IPS DF 19.7 (cell line): ENCODE results near the gene FLRT2.

Experiments
- DNase-seq: peaks from one replicate; pipeline ENCODE4 v3.0.0-alpha.2; 2013; ENCODE audit warnings: low read depth, low spot score

Gene FLRT2

DNA sequence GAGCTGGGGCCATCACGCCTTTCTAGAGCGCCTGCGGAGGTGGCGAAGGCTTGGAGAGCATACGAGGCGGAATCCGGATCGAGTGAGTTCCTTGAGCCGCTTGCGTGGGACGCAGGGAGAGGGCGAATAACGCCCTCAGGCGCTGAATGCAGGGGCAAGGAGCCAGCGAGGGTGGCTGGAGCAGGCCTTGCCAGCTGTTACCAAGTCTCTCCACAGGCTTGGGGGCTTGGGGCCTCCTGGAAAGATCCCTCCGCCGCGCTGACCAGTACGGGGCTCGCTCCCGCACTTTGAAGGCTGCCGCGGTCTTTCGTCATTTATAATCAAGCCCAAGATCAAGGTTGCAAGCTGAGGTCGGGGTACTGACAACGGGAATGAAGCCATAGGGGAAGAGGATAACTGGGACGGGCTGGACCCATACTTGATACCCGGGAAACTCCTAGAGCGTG is 1.2 kb downstream of the FLRT2 start:
- no peak for DNase-seq

- peak; percentile 68 for DNase-seq
Measured at GRCh38 chr14:85531587-85532373, 1.8 kb downstream of the FLRT2 start.

DNA sequence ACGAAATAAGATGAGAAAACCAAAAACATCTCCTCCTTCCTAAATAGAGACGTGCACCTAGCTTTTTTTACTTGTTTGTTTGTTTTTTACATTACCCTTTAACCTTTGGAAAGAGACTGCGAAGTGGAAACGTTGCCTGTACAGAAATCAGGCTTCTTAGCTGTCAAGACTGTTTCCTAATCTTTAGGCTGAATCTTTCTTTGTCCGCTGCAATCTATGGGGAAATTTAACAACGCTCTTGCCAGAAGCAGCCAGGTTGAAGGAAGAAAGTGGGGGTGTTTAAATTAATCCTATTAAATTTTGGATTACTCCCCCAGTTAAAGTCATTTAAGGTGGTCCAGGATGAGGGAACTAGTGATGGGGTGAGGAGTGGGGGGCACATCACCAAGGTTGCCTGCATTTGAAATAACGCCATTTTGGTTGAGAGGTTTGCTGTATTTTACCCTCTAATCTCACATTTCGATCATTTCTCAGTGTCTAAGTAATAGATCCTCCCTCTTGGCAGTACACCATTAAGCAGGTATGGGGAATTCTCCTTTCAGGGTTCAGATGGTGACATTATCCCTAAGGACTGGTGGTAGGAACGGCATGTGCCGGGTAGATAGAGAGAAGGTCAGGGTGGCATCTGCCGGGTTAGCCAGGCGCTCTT is 2.6 kb downstream of the FLRT2 start:
- DNase-seq = no peak

DNA sequence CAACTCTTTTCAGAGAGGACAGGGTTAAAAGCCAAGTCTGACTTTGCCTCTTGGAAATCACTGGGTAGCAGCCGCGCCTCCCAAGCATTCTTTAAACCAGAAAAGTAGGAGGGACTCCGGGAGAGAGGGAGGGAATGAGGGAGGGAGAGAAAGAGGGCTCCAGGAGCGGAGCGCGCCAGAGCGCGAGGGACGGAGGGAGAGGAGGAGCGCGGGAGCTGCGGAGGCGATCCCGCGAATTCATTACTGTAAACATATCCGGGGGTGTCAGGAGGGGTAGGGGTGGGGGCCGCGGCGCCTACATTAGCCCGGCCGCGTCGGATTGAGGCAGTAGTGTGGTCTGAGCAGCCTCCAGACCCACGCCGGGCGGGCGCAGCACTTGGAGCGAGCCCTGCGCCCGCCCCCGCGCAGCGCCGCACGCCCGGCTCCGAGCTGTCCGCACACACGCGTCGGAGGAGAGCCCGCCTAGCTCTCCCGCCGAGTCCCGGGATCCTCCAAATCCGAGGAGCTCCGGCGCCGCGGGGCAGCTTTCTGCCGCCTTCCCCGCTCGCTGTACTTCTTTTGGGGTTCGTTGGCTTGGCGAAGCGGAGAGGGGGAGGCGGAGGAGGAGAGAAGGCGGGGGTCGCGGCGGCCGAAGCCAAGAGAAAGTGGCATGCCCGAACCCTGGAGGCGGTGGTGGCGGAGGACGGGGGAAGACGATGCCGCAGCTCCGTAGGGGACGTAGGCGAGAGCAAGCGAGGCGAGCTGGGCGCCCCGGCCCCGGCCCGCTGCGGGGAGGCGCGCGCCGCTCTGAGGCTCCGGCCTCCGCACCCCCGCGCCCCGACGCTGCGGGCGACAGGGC is 3.3 kb downstream of the FLRT2 start:
- DNase-seq = peak; percentile 87

DNA sequence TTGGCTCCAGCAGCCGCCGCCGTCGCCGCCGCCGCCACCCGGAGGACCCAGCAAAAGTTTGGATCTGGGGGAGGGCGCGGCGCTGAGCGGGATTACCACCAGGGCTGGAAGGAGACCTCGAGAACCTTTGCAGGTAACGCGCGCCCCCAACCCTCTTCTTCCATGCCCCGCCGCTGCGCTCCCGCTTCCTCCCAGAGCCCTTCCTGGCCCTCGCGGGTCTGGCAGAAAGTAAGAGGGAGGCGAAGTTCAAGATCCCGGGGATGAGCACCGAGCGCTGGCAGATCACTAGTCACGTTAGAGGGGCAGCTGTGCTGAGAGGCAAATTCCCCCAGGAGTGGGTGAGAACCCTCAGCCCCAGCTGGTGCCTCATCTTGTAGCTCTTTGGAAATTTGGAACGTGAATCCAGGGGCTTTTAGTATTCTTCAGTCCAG is 3.9 kb downstream of the FLRT2 start:
- DNase-seq = no peak

GRCh38 chr14:85534458-85535293 is 4.7 kb downstream of the FLRT2 start:
- no peak for DNase-seq

DNA sequence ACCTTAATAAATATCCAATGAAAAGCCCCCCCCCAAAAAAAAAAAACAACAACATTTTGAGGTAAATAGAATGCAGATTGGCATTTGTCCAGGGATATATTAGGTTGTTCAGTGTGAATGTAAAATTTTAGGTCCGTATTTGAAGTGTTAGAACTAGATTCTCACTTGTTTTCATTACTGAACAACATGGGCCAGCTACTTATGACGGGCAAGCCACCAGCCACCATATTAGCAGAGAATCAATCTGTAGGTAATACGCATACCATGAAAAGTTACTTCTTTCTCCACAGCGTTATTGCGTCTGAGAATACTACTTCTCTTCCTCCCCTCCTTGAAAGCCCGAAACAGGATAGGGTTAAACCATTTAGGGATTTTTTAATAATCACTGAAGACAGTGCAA is 5.4 kb downstream of the FLRT2 start:
- DNase-seq = no peak

GRCh38 chr14:85535991-85536832 is 6.3 kb downstream of the FLRT2 start:
- no peak for DNase-seq

GRCh38 chr14:85536833-85537190 is 6.9 kb downstream of the FLRT2 start:
- DNase-seq = no peak

DNA sequence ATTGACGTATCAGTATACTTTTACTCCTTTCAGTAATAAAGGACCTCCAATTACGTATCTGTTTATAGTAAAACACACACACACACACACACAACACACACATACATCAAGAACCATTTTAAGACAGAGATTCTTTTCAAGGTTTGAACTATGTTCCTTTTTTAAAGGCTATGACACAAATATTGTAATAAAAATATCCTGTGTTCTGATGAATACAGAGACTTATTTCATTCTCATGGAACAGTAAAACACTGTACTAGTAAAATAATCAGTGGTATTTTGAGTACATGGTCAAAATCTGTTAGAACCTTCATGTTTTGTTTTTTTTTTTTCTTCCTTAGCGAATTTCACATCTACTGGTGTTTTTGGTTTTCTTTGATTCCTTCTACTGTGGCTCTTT is 7.6 kb downstream of the FLRT2 start:
- no peak for DNase-seq

DNA sequence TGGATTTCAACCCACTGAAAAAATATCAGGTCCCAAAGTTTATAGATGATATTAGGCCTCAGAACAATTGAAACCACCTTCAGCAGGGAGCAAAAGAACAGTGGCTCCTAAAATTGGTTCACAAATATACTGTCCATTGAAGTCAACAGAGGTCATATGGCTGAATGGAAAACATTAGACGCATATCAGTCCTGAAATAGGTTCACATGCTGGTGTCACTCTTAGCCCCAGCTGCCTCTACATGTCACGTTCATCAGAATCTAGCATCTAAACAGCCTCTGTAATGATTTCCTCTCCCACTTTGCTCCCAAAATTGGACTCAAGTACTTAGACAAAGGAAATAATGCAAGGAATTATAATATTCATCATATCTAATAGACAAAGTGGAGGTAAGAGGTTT is 8.7 kb downstream of the FLRT2 start:
- DNase-seq = no peak

DNA sequence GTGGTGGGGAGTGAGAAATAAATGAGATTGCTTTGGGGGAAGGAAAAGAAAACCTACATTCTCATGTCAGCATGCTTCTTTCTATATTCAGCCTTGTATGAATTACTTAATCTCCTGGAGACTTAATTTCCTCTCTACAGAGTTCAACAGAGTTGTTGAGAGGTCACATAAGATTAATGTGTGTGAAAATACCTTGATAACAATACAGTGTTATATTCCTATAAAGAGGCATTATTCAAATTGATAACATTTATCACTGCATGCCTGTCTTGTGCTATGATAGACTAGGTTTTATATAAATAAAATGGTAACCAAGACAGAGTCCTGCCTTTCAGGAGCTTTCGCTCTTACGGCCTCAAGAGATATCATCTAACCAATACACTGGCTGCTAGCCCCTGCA is 9.6 kb downstream of the FLRT2 start:
- no peak for DNase-seq

DNA sequence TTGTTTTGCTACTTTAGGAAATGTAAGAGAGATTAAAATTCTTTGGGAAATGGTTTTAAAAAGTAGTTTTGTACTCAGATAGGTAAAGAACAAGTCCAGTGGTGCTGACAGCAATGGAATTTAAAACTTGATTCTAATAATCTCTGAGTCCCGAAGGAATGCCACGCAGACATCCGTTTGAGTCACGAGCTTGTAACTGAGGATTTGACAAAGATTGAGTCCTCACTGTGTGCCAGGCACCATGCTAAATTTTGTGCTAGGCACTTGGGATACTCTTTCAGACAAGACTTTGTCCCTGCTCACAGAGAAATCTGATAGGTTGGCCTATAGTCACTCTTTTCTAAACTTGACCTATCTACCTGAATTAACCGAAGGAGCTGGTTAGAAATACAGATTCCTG is 12.7 kb downstream of the FLRT2 start:
- DNase-seq = no peak

DNA sequence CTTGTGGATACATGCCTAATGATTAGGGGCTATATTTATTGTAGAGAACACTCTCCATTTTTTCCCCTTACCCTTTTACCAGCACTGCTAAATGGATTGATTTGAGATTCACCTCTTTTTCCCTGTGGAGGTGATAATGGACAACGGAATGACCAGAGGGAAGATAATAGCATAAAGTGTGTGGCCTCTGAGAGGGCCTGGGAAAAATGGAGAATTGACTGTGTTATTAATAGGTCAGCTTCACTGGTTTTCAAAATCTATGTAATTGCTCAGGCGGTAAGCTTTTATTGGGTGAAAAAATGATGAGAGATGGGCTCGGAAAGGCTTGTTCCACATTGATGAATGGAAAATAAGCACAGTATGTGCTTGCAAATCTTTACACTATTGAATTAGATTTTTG is 15.8 kb downstream of the FLRT2 start:
- no peak for DNase-seq

- peak; percentile 90 for DNase-seq
Measured at GRCh38 chr14:85546390-85546789, 16.4 kb downstream of the FLRT2 start.

- no peak for DNase-seq
Measured at GRCh38 chr14:85549697-85550096, 19.8 kb downstream of the FLRT2 start.

GRCh38 chr14:85554106-85554505 is 24.2 kb downstream of the FLRT2 start:
- DNase-seq = no peak

- DNase-seq = no peak
Measured at GRCh38 chr14:85556267-85556666, 26.3 kb downstream of the FLRT2 start.

DNA sequence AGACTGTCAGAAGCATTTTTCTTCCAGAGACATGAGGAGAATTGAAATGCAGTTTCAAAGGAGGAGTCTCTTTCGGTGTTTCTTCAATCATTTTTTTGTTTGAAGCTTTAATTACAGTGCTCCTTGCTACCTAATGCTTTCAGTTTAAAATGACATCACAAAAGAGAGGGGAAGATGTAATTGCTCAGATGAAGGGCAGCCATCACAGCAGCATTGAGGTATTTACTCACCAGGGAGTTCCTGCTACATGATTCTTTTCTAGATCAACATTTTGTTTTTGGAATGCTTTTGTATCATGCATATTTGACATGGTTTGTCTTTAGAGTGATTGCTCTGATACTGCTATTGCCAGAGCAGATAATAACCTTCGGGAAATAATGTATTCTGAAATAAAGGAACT is 28.6 kb downstream of the FLRT2 start:
- no peak for DNase-seq

DNA sequence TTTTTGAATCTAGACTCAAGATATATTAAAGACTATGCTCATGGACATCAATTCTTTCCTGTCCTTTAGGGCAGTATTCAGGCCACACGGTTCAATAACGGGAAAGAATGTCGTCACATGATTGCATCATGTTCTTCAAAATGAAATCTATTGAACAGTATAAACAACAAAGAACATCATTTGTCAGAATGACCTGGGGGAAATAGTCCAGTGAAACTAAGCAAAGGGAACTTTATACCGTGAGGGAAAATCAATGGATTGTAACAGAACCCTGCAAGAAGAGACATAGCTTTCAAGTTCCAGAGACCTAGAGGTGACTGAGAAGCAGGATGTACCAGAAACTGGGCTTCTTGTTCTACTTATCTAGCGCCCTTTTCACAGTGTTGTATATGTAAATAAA is 32.7 kb downstream of the FLRT2 start:
- DNase-seq = no peak
